HL-60 (cell line): ENCODE measurements around the gene AGMAT.

Source experiments
- DNase-seq, 2 experiments: peaks; one replicate each; pipeline ENCODE4 v3.0.0-alpha.2; 2010 to 2020; ENCODE audit warnings: low read depth in 1 of 2, low spot score in 1 of 2
- H3K27ac ChIP-seq: fragments of 250-450 bp; sonication (Bioruptor Pico); replicated peaks from 2 replicates; pipeline ENCODE4 v1.5.1; 2020; ENCODE audit warnings: mild to moderate bottlenecking, moderate library complexity
- H3K27me3 ChIP-seq: fragments of 250-450 bp; sonication (Bioruptor Pico); 2 replicates; pipeline ENCODE4 v1.5.1; 2021; ENCODE audit warnings: mild to moderate bottlenecking, moderate library complexity; ENCODE audit not compliant: insufficient read depth, poor library complexity, severe bottlenecking
- H3K4me3 ChIP-seq: replicated peaks from 2 replicates; pipeline ENCODE4 v1.5.1; 2011; ENCODE audit warnings: mild to moderate bottlenecking, control low read depth, low read length; ENCODE audit not compliant: insufficient read depth
- CTCF ChIP-seq: IDR thresholded peaks from one replicate; pipeline ENCODE4 v1.5.1; 2011; ENCODE audit warnings: low read length, control low read depth, inconsistent platforms; ENCODE audit not compliant: insufficient read depth
- GABPA ChIP-seq: IDR thresholded peaks from 2 replicates; pipeline ENCODE4 v1.6.1; 2012; ENCODE audit warnings: low read depth
- POLR2AphosphoS5 ChIP-seq: IDR thresholded peaks from 2 replicates; pipeline ENCODE4 v1.6.1; 2012; ENCODE audit warnings: low read depth
- REST ChIP-seq: IDR thresholded peaks from 2 replicates; pipeline ENCODE4 v1.6.1; 2012; ENCODE audit warnings: low read depth; ENCODE audit not compliant: insufficient replicate concordance
- SPI1 ChIP-seq: IDR thresholded peaks from 2 replicates; pipeline ENCODE4 v1.6.1; 2012; ENCODE audit warnings: low read depth, mild to moderate bottlenecking, borderline replicate concordance

Gene AGMAT

GRCh38 chr1:15526490-15527339 is 58.1 kb downstream of the AGMAT start, which contains the start of gene DNAJC16:
DNAJC16 (plus strand) TSS chr1:15526848; CDS start chr1:15529106, 2,258 bp downstream.
- peak within 1 kb of the TSS; percentile 89 for H3K27ac ChIP-seq
- TF ChIP-seq SPI1, result no peak
- no peak for TF ChIP-seq REST
- TF ChIP-seq POLR2AphosphoS5, result peak; percentile 68
- TF ChIP-seq CTCF, result no peak
- TF ChIP-seq GABPA, result peak; percentile 75
- peak within 1 kb of the TSS; percentile 87 for H3K4me3 ChIP-seq
- H3K27me3 ChIP-seq, result no peaks in the 10 kb centered on the region
- DNase-seq, result peak; percentile 100

GRCh38 chr1:15526021-15526489 is 58.8 kb downstream of the AGMAT start:
- Histone ChIP-seq H3K27ac (peak overlapping the region; percentile 71), H3K4me3 (peak overlapping the region; percentile 24), H3K27me3 (no peaks in the 10 kb centered on the region)
- no peak for DNase-seq
- TF ChIP-seq POLR2AphosphoS5, result no peak
- no peak for TF ChIP-seq REST
- no peak for TF ChIP-seq GABPA
- TF ChIP-seq SPI1, result no peak
- TF ChIP-seq CTCF, result no peak

GRCh38 chr1:15525050-15526020 is 59.5 kb downstream of the AGMAT start:
- no peaks in the 10 kb centered on the region for H3K27me3 ChIP-seq
- H3K4me3 ChIP-seq, result peak overlapping the region; percentile 43
- peak in 1 of 2 experiments; percentile 97 for DNase-seq
- TF ChIP-seq GABPA (no peak), CTCF (no peak), POLR2AphosphoS5 (no peak), REST (no peak), SPI1 (no peak)
- peak overlapping the region; percentile 71 for H3K27ac ChIP-seq
